Chondrocyte (in vitro differentiated cells): ENCODE data around the gene FBXO41. TPM values are rescaled to one million over a fixed set of nuclear protein-coding genes. Genes with fewer than 3 reads are reported as not detected.
A peak's percentile ranks its signal among the peaks of the same experiment; 100 is the strongest.

Experiments
- DNase-seq: peaks from one replicate; pipeline ENCODE4 v3.0.0; 2021; ENCODE audit warnings: mixed read lengths, low spot score
- H3K27ac Mint-ChIP-seq: one replicate; pipeline ENCODE4 v1.8.0; 2021; ENCODE audit warnings: mild to moderate bottlenecking, moderate library complexity, mixed read lengths; ENCODE audit not compliant: unreplicated experiment
- H3K27me3 Mint-ChIP-seq: 2 replicates; pipeline ENCODE4 v1.8.0; 2021; ENCODE audit warnings: low read depth, mixed read lengths
- H3K36me3 Mint-ChIP-seq: 2 replicates; pipeline ENCODE4 v1.8.0; 2021; ENCODE audit warnings: low read depth, mixed read lengths
- H3K4me1 Mint-ChIP-seq: 2 replicates; pipeline ENCODE4 v1.8.0; 2021; ENCODE audit warnings: low read depth, mild to moderate bottlenecking, mixed read lengths
- H3K4me3 Mint-ChIP-seq: one replicate; pipeline ENCODE4 v1.8.0; 2021; ENCODE audit warnings: mild to moderate bottlenecking, moderate library complexity, mixed read lengths; ENCODE audit not compliant: unreplicated experiment
- H3K9me3 Mint-ChIP-seq: 2 replicates; pipeline ENCODE4 v1.8.0; 2021; ENCODE audit warnings: low read depth, mixed read lengths
- CTCF ChIP-seq: fragments of 200-600 bp; sonication (generic); IDR thresholded peaks from 2 replicates; pipeline ENCODE4 v1.5.0; 2021; ENCODE audit warnings: antibody characterized with exemption, mild to moderate bottlenecking, moderate library complexity
- total RNA-seq: library from RNA; stranded (reverse); gene quantifications from 3 replicates; pipeline ENCODE4 v1.2.1, GENCODE V29; 2021

FBXO41 gene
- total RNA-seq, 1 donor from 2014 or later, result 4.0 TPM

- H3K27me3 Mint-ChIP-seq, result peaks cover 78% of the 10 kb centered on the region
- H3K4me3 Mint-ChIP-seq, result peak overlapping the region; percentile 60
- no peak for DNase-seq
Observed at GRCh38 chr2:73292906-73293533, 8.7 kb upstream of the FBXO41 start.

GRCh38 chr2:73292316-73292905 lies 8.1 kb upstream of the FBXO41 start:
- H3K27me3 Mint-ChIP-seq, result peaks cover 76% of the 10 kb centered on the region
- no peaks in the 10 kb centered on the region for H3K36me3 Mint-ChIP-seq
- H3K4me3 Mint-ChIP-seq, result no peak overlapping the region
- no peak overlapping the region for H3K27ac Mint-ChIP-seq
- H3K9me3 Mint-ChIP-seq, result no peaks in the 10 kb centered on the region
- DNase-seq, result no peak
- no peak for TF ChIP-seq CTCF
- peaks cover 6% of the 10 kb centered on the region for H3K4me1 Mint-ChIP-seq

More at GRCh38 chr2:73292906-73293533, 8.7 kb upstream of the FBXO41 start:
- Mint-ChIP-seq H3K9me3 (no peaks in the 10 kb centered on the region), H3K27ac (no peak overlapping the region), H3K4me1 (peaks cover 6% of the 10 kb centered on the region), H3K36me3 (no peaks in the 10 kb centered on the region)
- no peak for TF ChIP-seq CTCF

DNA sequence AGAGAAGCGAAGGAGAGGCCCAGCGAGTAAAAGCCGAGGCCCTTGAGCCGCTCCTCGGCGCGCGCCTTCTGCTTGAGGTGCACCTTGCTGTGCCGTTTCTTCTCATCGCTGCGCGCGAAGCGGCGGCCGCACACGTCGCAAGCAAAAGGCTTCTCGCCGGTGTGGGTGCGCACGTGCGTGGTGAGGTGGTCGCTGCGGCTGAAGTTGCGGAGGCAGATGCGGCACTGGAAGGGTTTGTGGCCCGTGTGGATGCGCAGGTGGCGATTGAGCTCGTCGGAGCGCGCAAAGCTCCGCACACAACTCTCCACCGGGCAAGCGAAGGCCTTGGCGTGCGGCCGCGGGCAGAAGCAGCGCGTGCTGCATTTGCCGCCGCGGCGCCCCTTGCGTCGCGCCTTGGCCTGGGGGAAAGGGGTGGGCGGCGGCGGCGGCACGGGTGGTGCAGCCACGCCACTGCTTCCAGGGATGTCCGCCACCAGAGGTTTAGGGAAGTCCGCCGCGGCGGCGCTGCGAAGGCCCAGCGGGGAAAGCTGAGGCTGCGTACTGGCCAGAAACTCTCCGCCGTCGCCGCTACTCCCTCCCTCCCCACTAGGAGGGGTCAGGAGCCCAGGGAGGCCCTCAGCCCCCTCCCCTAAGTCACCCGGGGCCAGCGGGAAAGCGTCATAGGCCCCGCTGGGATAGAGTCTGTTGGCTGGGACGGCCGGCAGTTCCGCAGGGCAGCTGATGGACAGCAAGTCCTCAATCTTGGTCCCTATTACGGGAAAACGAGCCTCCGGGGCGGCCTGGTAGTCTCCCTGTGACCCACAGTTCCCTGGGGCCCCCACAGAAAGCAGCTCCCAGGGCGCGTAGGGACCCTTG lies 7.4 kb upstream of the FBXO41 start:
- Mint-ChIP-seq H3K4me1 (peaks cover 3% of the 10 kb centered on the region), H3K9me3 (no peaks in the 10 kb centered on the region), H3K27me3 (peaks cover 76% of the 10 kb centered on the region), H3K4me3 (peak overlapping the region; percentile 61), H3K36me3 (no peaks in the 10 kb centered on the region), H3K27ac (no peak overlapping the region)
- DNase-seq, result peak; percentile 82
- peak; percentile 35 for TF ChIP-seq CTCF

DNA sequence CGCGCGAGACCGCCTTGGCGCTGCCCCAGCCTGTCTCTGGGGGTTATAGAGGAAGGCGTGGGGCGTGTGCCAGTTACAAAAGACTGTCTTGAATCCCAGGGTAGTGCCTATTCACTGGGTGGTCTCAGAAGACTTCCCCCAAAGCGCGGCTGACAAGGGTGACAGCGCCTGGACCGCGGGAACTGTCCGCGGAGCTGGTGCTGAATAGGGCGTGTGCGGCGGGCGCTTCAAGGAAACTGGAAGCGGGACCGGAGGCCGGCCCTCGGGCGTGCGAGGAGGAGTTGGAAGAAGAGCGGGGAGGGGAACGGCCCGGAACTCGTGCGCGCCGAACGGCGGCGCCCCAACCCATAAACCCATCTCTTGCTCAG lies 6.8 kb upstream of the FBXO41 start:
- Mint-ChIP-seq H3K36me3 (no peaks in the 10 kb centered on the region), H3K4me1 (peaks cover 3% of the 10 kb centered on the region), H3K4me3 (peak overlapping the region; percentile 61), H3K9me3 (no peaks in the 10 kb centered on the region), H3K27ac (no peak overlapping the region), H3K27me3 (peaks cover 74% of the 10 kb centered on the region)
- DNase-seq, result peak; percentile 90
- TF ChIP-seq CTCF, result no peak

GRCh38 chr2:73290049-73290839 lies 6.0 kb upstream of the FBXO41 start:
- no peak for DNase-seq
- no peak overlapping the region for H3K4me3 Mint-ChIP-seq
- H3K36me3 Mint-ChIP-seq, result no peaks in the 10 kb centered on the region
- H3K27me3 Mint-ChIP-seq, result peaks cover 72% of the 10 kb centered on the region
- no peaks in the 10 kb centered on the region for H3K9me3 Mint-ChIP-seq
- H3K27ac Mint-ChIP-seq, result no peak overlapping the region
- peak; percentile 77 for TF ChIP-seq CTCF
- H3K4me1 Mint-ChIP-seq, result peaks cover 3% of the 10 kb centered on the region
